Daoy (cell line): Measurements from ENCODE around the gene CD22. TPM values are rescaled to one million over a fixed set of nuclear protein-coding genes. Genes with fewer than 3 reads are reported as not detected.
A peak's percentile ranks its signal among the peaks of the same experiment; 100 is the strongest.

Source experiments
- DNase-seq: peaks from one replicate; pipeline ENCODE4 v3.0.0-alpha.2; 2015; ENCODE audit warnings: low read depth
- total RNA-seq: library from RNA; depleted of rRNA; stranded (reverse); fragments of >200 nt; shearing (Covaris generic); gene quantifications from 2 replicates; pipeline ENCODE4 v1.2.3, GENCODE V29; 2014

CD22 gene
- total RNA-seq, 1 experiment from 2014 or later = not detected

- DNase-seq = no peak
Measured at GRCh38 chr19:35295792-35296462, 33.1 kb upstream of the CD22 start.

DNA sequence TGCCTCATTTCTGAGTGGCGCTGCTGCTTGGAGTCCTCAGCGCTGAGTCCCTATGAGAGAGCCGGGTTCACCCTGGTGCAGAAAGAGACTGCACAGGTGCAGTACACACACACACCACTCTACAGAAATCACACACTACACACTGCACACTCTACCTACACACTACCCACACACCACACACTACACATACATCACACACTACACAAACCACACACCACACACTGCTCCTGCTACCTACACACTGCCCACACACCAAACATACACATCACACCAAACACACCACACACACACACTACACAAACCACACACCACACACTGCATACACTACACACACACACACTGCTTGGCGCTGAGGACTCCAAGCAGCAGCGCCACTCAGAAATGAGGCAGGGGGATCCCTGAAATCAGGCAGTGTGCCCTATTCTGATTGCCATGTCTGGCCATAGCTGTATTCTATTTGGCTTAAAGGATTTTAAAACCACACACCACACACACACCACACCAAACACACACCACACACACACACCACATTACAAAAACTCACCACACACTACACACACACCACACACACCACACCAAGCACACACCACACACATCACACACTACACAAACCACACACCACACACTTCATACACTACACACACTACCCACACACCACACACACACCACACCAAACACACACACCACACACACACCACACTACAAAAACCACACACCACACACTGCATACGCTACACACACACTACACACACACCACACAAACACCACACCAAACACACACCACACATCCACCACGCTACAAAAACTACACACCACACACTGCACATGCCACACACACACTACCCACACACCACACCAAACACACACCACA is 32.1 kb upstream of the CD22 start:
- DNase-seq = no peak

DNA sequence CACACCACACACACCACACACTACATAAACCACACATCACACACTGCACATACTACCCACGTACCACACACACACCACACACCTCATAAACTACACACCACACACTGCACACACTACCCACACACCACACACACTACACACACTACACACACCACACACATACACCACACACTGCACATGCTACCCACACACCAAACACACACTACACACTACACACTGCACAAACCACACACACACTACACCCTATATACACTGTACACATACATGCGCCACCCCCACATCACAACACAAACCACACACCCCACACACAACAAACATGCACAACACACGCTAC is 31.5 kb upstream of the CD22 start:
- no peak for DNase-seq

- DNase-seq = no peak
Measured at GRCh38 chr19:35297922-35298321, 31.1 kb upstream of the CD22 start.

DNA sequence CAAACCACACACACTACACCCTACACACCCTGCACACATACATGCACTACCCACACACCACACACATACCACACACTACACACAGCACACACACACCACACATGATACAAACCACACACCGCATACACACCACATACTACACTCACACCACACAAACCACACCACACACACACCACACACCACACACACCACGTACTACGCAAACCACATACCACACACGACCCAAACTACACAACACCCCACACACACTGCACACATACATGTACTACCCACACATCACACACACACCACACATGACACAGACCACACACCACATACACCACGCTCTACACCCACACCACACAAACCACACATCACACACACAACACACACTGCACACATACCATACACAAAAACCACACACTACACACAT is 30.4 kb upstream of the CD22 start:
- no peak for DNase-seq

GRCh38 chr19:35299523-35300338 is 29.3 kb upstream of the CD22 start:
- DNase-seq = peak; percentile 30

- no peak for DNase-seq
Measured at GRCh38 chr19:35300339-35300649, 28.7 kb upstream of the CD22 start.

- DNase-seq = no peak
Measured at GRCh38 chr19:35301961-35302360, 27.0 kb upstream of the CD22 start.

GRCh38 chr19:35302446-35302845 is 26.5 kb upstream of the CD22 start:
- no peak for DNase-seq

DNA sequence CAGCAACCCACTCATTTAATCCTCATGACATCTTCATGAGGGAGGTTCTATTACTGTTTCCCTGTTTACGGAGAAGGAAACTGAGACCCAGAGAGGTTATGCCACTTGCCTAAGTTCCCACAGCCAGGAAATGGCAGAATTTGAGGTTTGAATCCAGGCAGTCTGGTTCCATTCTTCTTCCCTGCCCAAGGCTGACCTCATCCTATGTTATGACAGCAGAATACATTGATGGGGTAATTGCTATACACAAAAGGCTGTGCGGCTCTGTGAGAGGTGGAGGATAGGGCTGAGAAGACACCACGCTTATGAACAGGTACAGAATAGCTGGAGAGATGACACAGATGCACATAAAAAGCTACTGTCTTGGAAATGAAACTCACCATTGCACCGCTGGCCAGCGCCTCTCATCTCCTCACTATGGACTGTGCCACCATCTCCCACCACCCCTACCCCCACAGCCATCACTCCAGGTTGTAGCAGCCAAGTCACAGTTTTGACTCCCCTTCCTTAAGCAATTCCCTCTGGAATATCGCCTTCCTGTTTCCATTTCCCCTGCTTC is 25.6 kb upstream of the CD22 start:
- DNase-seq = no peak

DNA sequence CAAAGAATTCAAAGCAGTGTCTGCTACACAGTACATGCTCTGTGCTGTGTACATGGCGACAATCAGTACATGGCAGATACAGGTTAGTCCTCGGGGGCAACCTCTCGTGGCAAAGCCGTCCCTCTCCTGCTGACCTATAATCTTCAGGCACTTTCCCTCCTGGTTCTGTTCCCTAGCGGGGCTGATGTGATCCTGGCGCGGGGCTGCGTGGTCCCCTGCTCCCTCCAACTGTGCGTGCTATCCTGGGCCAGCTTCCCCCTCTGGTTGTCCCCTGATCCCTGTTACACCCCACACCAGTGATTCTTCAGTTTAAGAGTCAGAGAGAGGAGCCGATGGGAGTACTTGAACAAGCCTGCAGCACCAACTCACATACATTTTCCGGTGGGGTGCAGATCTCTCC is 25.0 kb upstream of the CD22 start:
- no peak for DNase-seq

- no peak for DNase-seq
Measured at GRCh38 chr19:35305181-35305580, 23.8 kb upstream of the CD22 start.

GRCh38 chr19:35306473-35307246 is 22.3 kb upstream of the CD22 start:
- no peak for DNase-seq

GRCh38 chr19:35307931-35308330 is 21.1 kb upstream of the CD22 start:
- no peak for DNase-seq

- DNase-seq = no peak
Measured at GRCh38 chr19:35308910-35309309, 20.1 kb upstream of the CD22 start.

DNA sequence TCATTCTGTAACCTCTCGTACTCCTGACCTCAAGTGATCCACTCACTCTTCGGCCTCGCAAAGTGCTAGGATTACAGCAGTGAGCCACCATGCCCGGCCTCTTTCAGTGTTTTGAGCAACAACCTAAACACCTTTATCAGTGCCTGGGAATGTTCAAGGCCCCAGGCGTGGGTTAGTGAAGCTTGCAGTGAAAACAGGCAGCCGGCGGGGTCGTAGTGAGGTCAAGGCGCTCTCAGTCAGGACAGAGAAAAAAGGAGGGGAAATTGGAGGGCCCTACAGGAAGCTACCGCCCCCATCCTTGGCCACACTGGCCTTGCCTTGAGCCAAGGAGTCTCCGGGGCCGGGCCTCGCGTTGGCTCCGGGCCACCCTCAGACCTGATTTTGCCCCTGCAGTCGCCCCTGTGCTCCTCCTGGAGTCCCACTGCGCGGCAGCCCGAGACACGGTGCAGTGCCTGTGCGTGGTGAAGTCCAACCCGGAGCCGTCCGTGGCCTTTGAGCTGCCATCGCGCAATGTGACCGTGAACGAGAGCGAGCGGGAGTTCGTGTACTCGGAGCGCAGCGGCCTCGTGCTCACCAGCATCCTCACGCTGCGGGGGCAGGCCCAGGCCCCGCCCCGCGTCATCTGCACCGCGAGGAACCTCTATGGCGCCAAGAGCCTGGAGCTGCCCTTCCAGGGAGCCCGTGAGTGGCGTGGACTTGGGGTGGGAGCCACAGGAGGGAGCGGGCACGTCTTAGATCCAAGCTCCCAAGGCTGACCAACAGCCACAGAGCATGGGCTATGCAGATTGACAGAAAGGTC is 19.3 kb upstream of the CD22 start:
- DNase-seq = peak; percentile 51

DNA sequence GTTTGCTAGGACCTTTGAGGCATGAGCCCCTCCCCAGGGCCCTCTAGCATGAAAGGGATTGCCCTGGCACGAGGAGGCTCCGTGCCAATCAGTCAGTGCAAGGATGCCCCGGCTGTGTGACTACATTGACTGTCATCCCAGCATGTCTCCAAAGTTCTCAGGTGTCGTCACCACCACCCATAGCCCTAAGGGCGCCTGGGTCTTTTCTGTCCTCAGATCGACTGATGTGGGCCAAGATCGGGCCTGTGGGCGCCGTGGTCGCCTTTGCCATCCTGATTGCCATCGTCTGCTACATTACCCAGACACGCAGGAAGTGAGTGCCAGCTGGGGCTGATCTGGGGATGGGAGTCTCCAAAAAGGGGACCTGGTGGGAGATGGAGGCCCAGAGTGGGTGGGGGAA is 18.7 kb upstream of the CD22 start:
- no peak for DNase-seq

DNA sequence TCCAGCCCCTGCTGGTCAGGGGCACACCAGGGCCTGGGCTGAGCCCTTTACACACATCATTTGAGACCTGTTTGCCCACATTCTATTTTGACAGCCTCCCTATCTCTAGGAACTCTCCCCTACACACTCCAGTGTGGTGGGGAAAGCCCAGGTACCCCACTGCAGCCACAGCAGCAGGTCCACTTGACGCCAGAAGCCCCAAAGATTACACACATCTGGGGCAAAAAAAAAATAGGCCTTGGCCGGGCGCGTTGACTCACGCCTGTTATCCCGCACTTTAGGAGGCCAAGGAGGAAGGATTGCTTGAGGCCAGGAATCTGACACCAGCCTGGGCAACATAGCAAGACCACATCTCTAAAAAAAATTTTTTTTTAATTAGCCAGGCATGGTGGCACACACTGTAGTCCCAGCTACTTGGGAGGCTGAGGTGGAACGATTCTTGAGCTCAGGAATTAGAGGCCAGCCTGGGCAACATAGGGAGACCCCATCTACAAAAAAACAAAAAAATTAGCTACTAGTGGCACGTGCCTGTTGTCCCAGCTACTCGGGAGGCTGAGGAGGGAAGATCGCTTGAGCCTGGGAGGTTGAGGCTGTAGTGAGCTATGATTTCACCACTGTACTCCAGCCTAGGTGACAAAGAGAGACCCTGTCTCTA is 18.0 kb upstream of the CD22 start:
- peak; percentile 38 for DNase-seq

GRCh38 chr19:35311901-35312665 is 16.9 kb upstream of the CD22 start:
- no peak for DNase-seq
